Vagina (tissue), 2 donors: ENCODE results near the gene AGPAT4.

ENCODE experiments used
- CTCF ChIP-seq, 3 experiments: fragments of 450-650 bp in 2 of 3; fragments of 200-600 bp in 1 of 3; sonication (generic) in 1 of 3; IDR thresholded peaks; one replicate each; pipeline ENCODE4 v1.5.1; 2017 to 2019; ENCODE audit warnings: antibody characterized with exemption in 3 of 3, mild to moderate bottlenecking in 2 of 3, moderate library complexity in 2 of 3
- POLR2A ChIP-seq, 2 donors: fragments of 450-650 bp; IDR thresholded peaks; one replicate each; pipeline ENCODE4 v1.6.1; 2017; ENCODE audit warnings: antibody characterized with exemption in 2 of 2, mild to moderate bottlenecking in 2 of 2, moderate library complexity in 2 of 2

GRCh38 chr6:161134550-161135298 is 139.1 kb downstream of the AGPAT4 start:
- TF ChIP-seq CTCF (IDR thresholded peaks at IDR 0.05) (no peak), POLR2A (IDR thresholded peaks at IDR 0.05) (no peak)
